ENCODE data around the gene STXBP5. TPM values are rescaled to one million over a fixed set of nuclear protein-coding genes. Genes with fewer than 3 reads are reported as not detected.

STXBP5 gene
- total RNA-seq, 2 donors from 2014 or later, result 13.0 to 20.2 TPM

- Mint-ChIP-seq H3K27ac (no peak overlapping the region), H3K27me3 (no peaks in the 10 kb centered on the region), H3K9me3 (no peaks in the 10 kb centered on the region), H3K4me1 (no peaks in the 10 kb centered on the region), H3K4me3 (no peak overlapping the region), H3K36me3 (ENCODE audit: low read depth) (peaks cover 10% of the 10 kb centered on the region)
- no peak for ATAC-seq (replicated peaks)
Observed at GRCh38 chr6:147390909-147391536, 186.8 kb downstream of the STXBP5 start.

GRCh38 chr6:147392917-147393625, 188.9 kb downstream of the STXBP5 start:
- Mint-ChIP-seq H3K4me1 (no peaks in the 10 kb centered on the region), H3K36me3 (ENCODE audit: low read depth) (no peaks in the 10 kb centered on the region), H3K27ac (no peak overlapping the region), H3K4me3 (no peak overlapping the region), H3K9me3 (no peaks in the 10 kb centered on the region), H3K27me3 (no peaks in the 10 kb centered on the region)
- peak; percentile 31 for ATAC-seq (replicated peaks)

GRCh38 chr6:147395158-147395557, 190.9 kb downstream of the STXBP5 start:
- ATAC-seq (replicated peaks), result no peak
- no peak overlapping the region for H3K4me3 Mint-ChIP-seq
- H3K9me3 Mint-ChIP-seq, result no peaks in the 10 kb centered on the region
- H3K36me3 Mint-ChIP-seq (ENCODE audit: low read depth), result no peaks in the 10 kb centered on the region
- no peaks in the 10 kb centered on the region for H3K27me3 Mint-ChIP-seq
- H3K27ac Mint-ChIP-seq, result no peak overlapping the region
- H3K4me1 Mint-ChIP-seq, result no peaks in the 10 kb centered on the region

- H3K27ac Mint-ChIP-seq, result no peak overlapping the region
- H3K4me1 Mint-ChIP-seq, result no peaks in the 10 kb centered on the region
- H3K27me3 Mint-ChIP-seq, result no peaks in the 10 kb centered on the region
- H3K9me3 Mint-ChIP-seq, result no peaks in the 10 kb centered on the region
- no peak overlapping the region for H3K4me3 Mint-ChIP-seq
- no peaks in the 10 kb centered on the region for H3K36me3 Mint-ChIP-seq (ENCODE audit: low read depth)
- no peak for ATAC-seq (replicated peaks)
Observed at GRCh38 chr6:147397306-147397705, 193.1 kb downstream of the STXBP5 start.

GRCh38 chr6:147400968-147401367, 196.8 kb downstream of the STXBP5 start:
- H3K36me3 Mint-ChIP-seq (ENCODE audit: low read depth), result no peaks in the 10 kb centered on the region
- H3K4me1 Mint-ChIP-seq, result no peaks in the 10 kb centered on the region
- peaks cover 6% of the 10 kb centered on the region for H3K9me3 Mint-ChIP-seq
- H3K27ac Mint-ChIP-seq, result no peak overlapping the region
- H3K27me3 Mint-ChIP-seq, result no peaks in the 10 kb centered on the region
- no peak overlapping the region for H3K4me3 Mint-ChIP-seq
- no peak for ATAC-seq (replicated peaks)

GRCh38 chr6:147401779-147402178, 197.6 kb downstream of the STXBP5 start:
- no peak for ATAC-seq (replicated peaks)
- no peaks in the 10 kb centered on the region for H3K4me1 Mint-ChIP-seq
- H3K27ac Mint-ChIP-seq, result no peak overlapping the region
- H3K4me3 Mint-ChIP-seq, result no peak overlapping the region
- H3K9me3 Mint-ChIP-seq, result peaks cover 6% of the 10 kb centered on the region
- no peaks in the 10 kb centered on the region for H3K27me3 Mint-ChIP-seq
- H3K36me3 Mint-ChIP-seq (ENCODE audit: low read depth), result no peaks in the 10 kb centered on the region

GRCh38 chr6:147406783-147407182, 202.6 kb downstream of the STXBP5 start:
- Mint-ChIP-seq H3K27me3 (peaks cover 10% of the 10 kb centered on the region), H3K4me1 (no peaks in the 10 kb centered on the region), H3K36me3 (ENCODE audit: low read depth) (no peaks in the 10 kb centered on the region), H3K27ac (no peak overlapping the region), H3K9me3 (peaks cover 6% of the 10 kb centered on the region), H3K4me3 (no peak overlapping the region)
- no peak for ATAC-seq (replicated peaks)

- Mint-ChIP-seq H3K4me1 (no peaks in the 10 kb centered on the region), H3K27ac (no peak overlapping the region), H3K9me3 (peaks cover 6% of the 10 kb centered on the region), H3K27me3 (peaks cover 17% of the 10 kb centered on the region), H3K4me3 (no peak overlapping the region), H3K36me3 (ENCODE audit: low read depth) (no peaks in the 10 kb centered on the region)
- no peak for ATAC-seq (replicated peaks)
Observed at GRCh38 chr6:147407571-147407970, 203.4 kb downstream of the STXBP5 start.

GRCh38 chr6:147416622-147417021, 212.4 kb downstream of the STXBP5 start:
- H3K4me3 Mint-ChIP-seq, result no peak overlapping the region
- no peaks in the 10 kb centered on the region for H3K36me3 Mint-ChIP-seq (ENCODE audit: low read depth)
- no peaks in the 10 kb centered on the region for H3K9me3 Mint-ChIP-seq
- H3K4me1 Mint-ChIP-seq, result no peaks in the 10 kb centered on the region
- H3K27me3 Mint-ChIP-seq, result peaks cover 13% of the 10 kb centered on the region
- H3K27ac Mint-ChIP-seq, result no peak overlapping the region
- ATAC-seq (replicated peaks), result no peak

- no peak overlapping the region for H3K27ac Mint-ChIP-seq
- H3K36me3 Mint-ChIP-seq (ENCODE audit: low read depth), result no peaks in the 10 kb centered on the region
- no peak for ATAC-seq (replicated peaks)
- no peaks in the 10 kb centered on the region for H3K4me1 Mint-ChIP-seq
- no peak overlapping the region for H3K4me3 Mint-ChIP-seq
- H3K9me3 Mint-ChIP-seq, result no peaks in the 10 kb centered on the region
- no peaks in the 10 kb centered on the region for H3K27me3 Mint-ChIP-seq
Observed at GRCh38 chr6:147417954-147418353, 213.7 kb downstream of the STXBP5 start.

GRCh38 chr6:147418523-147418922, 214.3 kb downstream of the STXBP5 start:
- Mint-ChIP-seq H3K4me1 (no peaks in the 10 kb centered on the region), H3K4me3 (no peak overlapping the region)
- ATAC-seq (replicated peaks), result no peak

GRCh38 chr6:147421903-147422302, 217.7 kb downstream of the STXBP5 start:
- ATAC-seq (replicated peaks), result no peak
- H3K27me3 Mint-ChIP-seq, result no peaks in the 10 kb centered on the region
- no peaks in the 10 kb centered on the region for H3K36me3 Mint-ChIP-seq (ENCODE audit: low read depth)
- H3K27ac Mint-ChIP-seq, result no peak overlapping the region
- H3K4me3 Mint-ChIP-seq, result no peak overlapping the region
- H3K4me1 Mint-ChIP-seq, result no peaks in the 10 kb centered on the region
- no peaks in the 10 kb centered on the region for H3K9me3 Mint-ChIP-seq

More at GRCh38 chr6:147418523-147418922, 214.3 kb downstream of the STXBP5 start:
- H3K9me3 Mint-ChIP-seq, result no peaks in the 10 kb centered on the region
- H3K27ac Mint-ChIP-seq, result no peak overlapping the region
- H3K36me3 Mint-ChIP-seq (ENCODE audit: low read depth), result no peaks in the 10 kb centered on the region
- H3K27me3 Mint-ChIP-seq, result no peaks in the 10 kb centered on the region

- Mint-ChIP-seq H3K36me3 (ENCODE audit: low read depth) (no peaks in the 10 kb centered on the region), H3K27me3 (no peaks in the 10 kb centered on the region), H3K4me3 (no peak overlapping the region), H3K27ac (no peak overlapping the region), H3K9me3 (no peaks in the 10 kb centered on the region), H3K4me1 (no peaks in the 10 kb centered on the region)
- ATAC-seq (replicated peaks), result no peak
Observed at GRCh38 chr6:147423111-147423510, 218.9 kb downstream of the STXBP5 start.

- H3K9me3 Mint-ChIP-seq, result no peaks in the 10 kb centered on the region
- ATAC-seq (replicated peaks), result no peak
- H3K27ac Mint-ChIP-seq, result no peak overlapping the region
- peaks cover 3% of the 10 kb centered on the region for H3K27me3 Mint-ChIP-seq
- H3K4me3 Mint-ChIP-seq, result no peak overlapping the region
- no peaks in the 10 kb centered on the region for H3K36me3 Mint-ChIP-seq (ENCODE audit: low read depth)
- no peaks in the 10 kb centered on the region for H3K4me1 Mint-ChIP-seq
Observed at GRCh38 chr6:147429794-147430193, 225.6 kb downstream of the STXBP5 start.

GRCh38 chr6:147430811-147431210, 226.6 kb downstream of the STXBP5 start:
- Mint-ChIP-seq H3K27ac (no peak overlapping the region), H3K4me1 (no peaks in the 10 kb centered on the region), H3K27me3 (peaks cover 3% of the 10 kb centered on the region), H3K4me3 (no peak overlapping the region), H3K36me3 (ENCODE audit: low read depth) (no peaks in the 10 kb centered on the region), H3K9me3 (no peaks in the 10 kb centered on the region)
- no peak for ATAC-seq (replicated peaks)

Data from activated T-helper 17 cell treated with anti-CD3 and anti-CD28 coated beads, Interleukin-2, amount 50 U/mL, for 72 hours (primary cell).